ENCODE data around the gene CDH13.

Gene CDH13

GRCh38 chr16:82892324-82892723, 265.6 kb downstream of the CDH13 start:
- Histone ChIP-seq H4K8ac (ENCODE audit: low read depth, low read length) (no peak overlapping the region), H2BK12ac (ENCODE audit: low read length) (no peak overlapping the region), H2AFZ (ENCODE audit: insufficient read depth, low read length, poor library complexity) (no peak overlapping the region), H4K12ac (ENCODE audit: low read depth, low read length) (no peak overlapping the region), H3K9ac (ENCODE audit: low read length) (no peak overlapping the region), H3K14ac (ENCODE audit: low read length) (no peak overlapping the region), H3K27ac (ENCODE audit: low read depth, low read length) (no peak overlapping the region), H3K4me1 (ENCODE audit: control insufficient read depth in 1 of 2, insufficient read depth in 2 of 2, low read length in 2 of 2) (no peaks in the 10 kb centered on the region), H3K36me3 (ENCODE audit: control insufficient read depth in 1 of 2, insufficient read depth in 2 of 2, low read length in 2 of 2) (no peaks in the 10 kb centered on the region), H4K91ac (ENCODE audit: low read depth, low read length) (no peak overlapping the region), H3K4me3 (ENCODE audit: low read depth, low read length) (no peak overlapping the region), H2BK5ac (ENCODE audit: low read depth, low read length, poor library complexity) (no peak overlapping the region), H2BK120ac (ENCODE audit: insufficient read depth, low read length, poor library complexity) (no peak overlapping the region), H3K9me3 (ENCODE audit: insufficient read depth, low read depth, low read length) (no peaks in the 10 kb centered on the region), H2AK5ac (ENCODE audit: low read length) (no peak overlapping the region), H3K18ac (ENCODE audit: low read length) (no peak overlapping the region), H3K79me2 (ENCODE audit: control insufficient read depth, insufficient read depth, low read length, poor library complexity) (no peaks in the 10 kb centered on the region), H3K79me1 (ENCODE audit: low read length) (no peaks in the 10 kb centered on the region), H3K27me3 (ENCODE audit: insufficient read depth, low read length) (no peaks in the 10 kb centered on the region), H3K4me2 (ENCODE audit: low read length) (no peak overlapping the region), H3K23ac (ENCODE audit: low read length) (no peak overlapping the region), H3K4ac (ENCODE audit: low read depth, low read length) (no peak overlapping the region)
- no peak for DNase-seq
- WGBS (ENCODE audit: extremely low coverage, insufficient coverage, insufficient read length), result no CpG with 5 or more reads among the region's 2 CpGs

GRCh38 chr16:82895843-82896242, 269.1 kb downstream of the CDH13 start:
- no peak for DNase-seq
- no peak overlapping the region for H2BK5ac ChIP-seq (ENCODE audit: low read depth, low read length, poor library complexity)
- H3K27me3 ChIP-seq (ENCODE audit: insufficient read depth, low read length), result no peaks in the 10 kb centered on the region
- H3K79me1 ChIP-seq (ENCODE audit: low read length), result no peaks in the 10 kb centered on the region
- H4K12ac ChIP-seq (ENCODE audit: low read depth, low read length), result no peak overlapping the region
- no peak overlapping the region for H3K4me2 ChIP-seq (ENCODE audit: low read length)
- no peaks in the 10 kb centered on the region for H3K9me3 ChIP-seq (ENCODE audit: insufficient read depth, low read depth, low read length)
- no peak overlapping the region for H2AK5ac ChIP-seq (ENCODE audit: low read length)
- no peak overlapping the region for H4K8ac ChIP-seq (ENCODE audit: low read depth, low read length)
- H3K18ac ChIP-seq (ENCODE audit: low read length), result no peak overlapping the region
- no peak overlapping the region for H2BK120ac ChIP-seq (ENCODE audit: insufficient read depth, low read length, poor library complexity)
- no peak overlapping the region for H3K4ac ChIP-seq (ENCODE audit: low read depth, low read length)
- no peak overlapping the region for H3K27ac ChIP-seq (ENCODE audit: low read depth, low read length)
- WGBS (ENCODE audit: extremely low coverage, insufficient coverage, insufficient read length), result no CpG with 5 or more reads among the region's 4 CpGs
- H3K4me3 ChIP-seq (ENCODE audit: low read depth, low read length), result no peak overlapping the region
- H2AFZ ChIP-seq (ENCODE audit: insufficient read depth, low read length, poor library complexity), result no peak overlapping the region
- no peak overlapping the region for H3K9ac ChIP-seq (ENCODE audit: low read length)
- H3K79me2 ChIP-seq (ENCODE audit: control insufficient read depth, insufficient read depth, low read length, poor library complexity), result no peaks in the 10 kb centered on the region
- H3K23ac ChIP-seq (ENCODE audit: low read length), result no peak overlapping the region
- no peak overlapping the region for H2BK12ac ChIP-seq (ENCODE audit: low read length)
- no peak overlapping the region for H4K91ac ChIP-seq (ENCODE audit: low read depth, low read length)
- no peaks in the 10 kb centered on the region for H3K36me3 ChIP-seq (ENCODE audit: control insufficient read depth in 1 of 2, insufficient read depth in 2 of 2, low read length in 2 of 2)
- no peak overlapping the region for H3K14ac ChIP-seq (ENCODE audit: low read length)
- no peaks in the 10 kb centered on the region for H3K4me1 ChIP-seq (ENCODE audit: control insufficient read depth in 1 of 2, insufficient read depth in 2 of 2, low read length in 2 of 2)

- H3K27me3 ChIP-seq (ENCODE audit: insufficient read depth, low read length), result no peaks in the 10 kb centered on the region
- no peak overlapping the region for H2AK5ac ChIP-seq (ENCODE audit: low read length)
- no peak overlapping the region for H2AFZ ChIP-seq (ENCODE audit: insufficient read depth, low read length, poor library complexity)
- H3K9ac ChIP-seq (ENCODE audit: low read length), result no peak overlapping the region
- no peak overlapping the region for H3K23ac ChIP-seq (ENCODE audit: low read length)
- H3K4ac ChIP-seq (ENCODE audit: low read depth, low read length), result no peak overlapping the region
- H3K36me3 ChIP-seq (ENCODE audit: control insufficient read depth in 1 of 2, insufficient read depth in 2 of 2, low read length in 2 of 2), result no peaks in the 10 kb centered on the region
- H2BK5ac ChIP-seq (ENCODE audit: low read depth, low read length, poor library complexity), result no peak overlapping the region
- no peak overlapping the region for H3K27ac ChIP-seq (ENCODE audit: low read depth, low read length)
- no peak overlapping the region for H3K14ac ChIP-seq (ENCODE audit: low read length)
- H2BK120ac ChIP-seq (ENCODE audit: insufficient read depth, low read length, poor library complexity), result no peak overlapping the region
- DNase-seq, result no peak
- H3K4me1 ChIP-seq (ENCODE audit: control insufficient read depth in 1 of 2, insufficient read depth in 2 of 2, low read length in 2 of 2), result no peaks in the 10 kb centered on the region
- H4K91ac ChIP-seq (ENCODE audit: low read depth, low read length), result no peak overlapping the region
- no peak overlapping the region for H4K8ac ChIP-seq (ENCODE audit: low read depth, low read length)
- no peaks in the 10 kb centered on the region for H3K79me2 ChIP-seq (ENCODE audit: control insufficient read depth, insufficient read depth, low read length, poor library complexity)
- WGBS (ENCODE audit: extremely low coverage, insufficient coverage, insufficient read length), result no CpG with 5 or more reads among the region's 2 CpGs
- H3K79me1 ChIP-seq (ENCODE audit: low read length), result no peaks in the 10 kb centered on the region
- no peaks in the 10 kb centered on the region for H3K9me3 ChIP-seq (ENCODE audit: insufficient read depth, low read depth, low read length)
- no peak overlapping the region for H3K18ac ChIP-seq (ENCODE audit: low read length)
- H4K12ac ChIP-seq (ENCODE audit: low read depth, low read length), result no peak overlapping the region
- H2BK12ac ChIP-seq (ENCODE audit: low read length), result no peak overlapping the region
- no peak overlapping the region for H3K4me2 ChIP-seq (ENCODE audit: low read length)
- H3K4me3 ChIP-seq (ENCODE audit: low read depth, low read length), result no peak overlapping the region
These were observed 272.2 kb downstream of the CDH13 start for GRCh38 chr16:82899006-82899405.

- Histone ChIP-seq H3K18ac (ENCODE audit: low read length) (no peak overlapping the region), H2BK12ac (ENCODE audit: low read length) (no peak overlapping the region), H3K9me3 (ENCODE audit: insufficient read depth, low read depth, low read length) (no peaks in the 10 kb centered on the region), H3K27me3 (ENCODE audit: insufficient read depth, low read length) (no peaks in the 10 kb centered on the region), H3K36me3 (ENCODE audit: control insufficient read depth in 1 of 2, insufficient read depth in 2 of 2, low read length in 2 of 2) (no peaks in the 10 kb centered on the region), H3K4me3 (ENCODE audit: low read depth, low read length) (no peak overlapping the region), H2BK5ac (ENCODE audit: low read depth, low read length, poor library complexity) (no peak overlapping the region), H4K12ac (ENCODE audit: low read depth, low read length) (no peak overlapping the region), H3K79me2 (ENCODE audit: control insufficient read depth, insufficient read depth, low read length, poor library complexity) (no peaks in the 10 kb centered on the region), H3K79me1 (ENCODE audit: low read length) (no peaks in the 10 kb centered on the region), H3K9ac (ENCODE audit: low read length) (no peak overlapping the region), H4K8ac (ENCODE audit: low read depth, low read length) (no peak overlapping the region), H4K91ac (ENCODE audit: low read depth, low read length) (no peak overlapping the region), H2AK5ac (ENCODE audit: low read length) (no peak overlapping the region), H2BK120ac (ENCODE audit: insufficient read depth, low read length, poor library complexity) (no peak overlapping the region), H2AFZ (ENCODE audit: insufficient read depth, low read length, poor library complexity) (no peak overlapping the region), H3K4me2 (ENCODE audit: low read length) (no peak overlapping the region), H3K4me1 (ENCODE audit: control insufficient read depth in 1 of 2, insufficient read depth in 2 of 2, low read length in 2 of 2) (no peaks in the 10 kb centered on the region), H3K23ac (ENCODE audit: low read length) (no peak overlapping the region), H3K4ac (ENCODE audit: low read depth, low read length) (no peak overlapping the region), H3K14ac (ENCODE audit: low read length) (no peak overlapping the region), H3K27ac (ENCODE audit: low read depth, low read length) (no peak overlapping the region)
- no peak for DNase-seq
- WGBS (ENCODE audit: extremely low coverage, insufficient coverage, insufficient read length), result no CpG with 5 or more reads among the region's 4 CpGs
These were observed 273.1 kb downstream of the CDH13 start for GRCh38 chr16:82899731-82900450.

Measured in trophoblast cell (in vitro differentiated cells and primary cell).